ENCODE measurements around the gene EFNB2.

GRCh38 chr13:106497079-106497478 is 38.4 kb downstream of the EFNB2 start:
- TF ChIP-seq, protein P1, sequence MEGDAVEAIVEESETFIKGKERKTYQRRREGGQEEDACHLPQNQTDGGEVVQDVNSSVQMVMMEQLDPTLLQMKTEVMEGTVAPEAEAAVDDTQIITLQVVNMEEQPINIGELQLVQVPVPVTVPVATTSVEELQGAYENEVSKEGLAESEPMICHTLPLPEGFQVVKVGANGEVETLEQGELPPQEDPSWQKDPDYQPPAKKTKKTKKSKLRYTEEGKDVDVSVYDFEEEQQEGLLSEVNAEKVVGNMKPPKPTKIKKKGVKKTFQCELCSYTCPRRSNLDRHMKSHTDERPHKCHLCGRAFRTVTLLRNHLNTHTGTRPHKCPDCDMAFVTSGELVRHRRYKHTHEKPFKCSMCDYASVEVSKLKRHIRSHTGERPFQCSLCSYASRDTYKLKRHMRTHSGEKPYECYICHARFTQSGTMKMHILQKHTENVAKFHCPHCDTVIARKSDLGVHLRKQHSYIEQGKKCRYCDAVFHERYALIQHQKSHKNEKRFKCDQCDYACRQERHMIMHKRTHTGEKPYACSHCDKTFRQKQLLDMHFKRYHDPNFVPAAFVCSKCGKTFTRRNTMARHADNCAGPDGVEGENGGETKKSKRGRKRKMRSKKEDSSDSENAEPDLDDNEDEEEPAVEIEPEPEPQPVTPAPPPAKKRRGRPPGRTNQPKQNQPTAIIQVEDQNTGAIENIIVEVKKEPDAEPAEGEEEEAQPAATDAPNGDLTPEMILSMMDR (IDR thresholded peaks at IDR 0.05), result no peak
- TF ChIP-seq EP300 (IDR thresholded peaks at IDR 0.05), result no peak
